Measurements from ENCODE around the gene TAS1R1.

Gene TAS1R1

GRCh38 chr1:6594977-6595740 lies 40.1 kb downstream of the TAS1R1 start:
- Histone ChIP-seq H3K36me3 (ENCODE audit: control insufficient read depth, low read length) (peaks cover 20% of the 10 kb centered on the region), H4K20me1 (ENCODE audit: control insufficient read depth, insufficient read depth, low read depth, low read length) (0 out of 2 replicates have a peak, but pooled peaks cover 5% of the 10 kb centered on the region), H3K27me3 (ENCODE audit: control insufficient read depth, low read length) (peaks cover under 1% of the 10 kb centered on the region), H3K27ac (ENCODE audit: low read depth, low read length) (no peak overlapping the region), H3K4me2 (ENCODE audit: low read length) (no peak overlapping the region), H3K4me3 (ENCODE audit: low read length) (no peak overlapping the region), H3K4me1 (ENCODE audit: control insufficient read depth, low read length) (peaks cover 11% of the 10 kb centered on the region), H3F3A (ENCODE audit: control insufficient read depth, insufficient read depth) (peaks cover 3% of the 10 kb centered on the region; the same call in 1 of the 2 replicates), H3K9me2 (replicated peaks; ENCODE audit: control insufficient read depth, low read length) (no peaks in the 10 kb centered on the region), H3K79me2 (ENCODE audit: control insufficient read depth, low read length) (peaks cover 7% of the 10 kb centered on the region), H3K9me3 (ENCODE audit: control insufficient read depth, insufficient read depth, low read length) (no peaks in the 10 kb centered on the region)
- TF ChIP-seq CTCF (IDR thresholded peaks at IDR 0.05; ENCODE audit: low read depth, low read length, poor library complexity, severe bottlenecking) (no peak), EZH2phosphoT487 (IDR thresholded peaks at IDR 0.05; ENCODE audit: borderline replicate concordance, low read length) (no peak)

- H3K27me3 ChIP-seq (ENCODE audit: control insufficient read depth, low read length) = peaks cover 13% of the 10 kb centered on the region
- H3K9me2 ChIP-seq (replicated peaks; ENCODE audit: control insufficient read depth, low read length) = no peaks in the 10 kb centered on the region
- H3K36me3 ChIP-seq (ENCODE audit: control insufficient read depth, low read length) = peaks cover 13% of the 10 kb centered on the region; the same call in 1 of the 2 replicates
- H3K4me1 ChIP-seq (ENCODE audit: control insufficient read depth, low read length) = peaks cover 23% of the 10 kb centered on the region
- H3F3A ChIP-seq (ENCODE audit: control insufficient read depth, insufficient read depth) = peaks cover 5% of the 10 kb centered on the region; the same call in 1 of the 2 replicates
- TF ChIP-seq EZH2phosphoT487 (IDR thresholded peaks at IDR 0.05; ENCODE audit: borderline replicate concordance, low read length) (no peak), CTCF (IDR thresholded peaks at IDR 0.05; ENCODE audit: low read depth, low read length, poor library complexity, severe bottlenecking) (no peak)
- no peak overlapping the region for H3K27ac ChIP-seq (ENCODE audit: low read depth, low read length)
- H3K9me3 ChIP-seq (ENCODE audit: control insufficient read depth, insufficient read depth, low read length) = no peaks in the 10 kb centered on the region
- peaks cover 10% of the 10 kb centered on the region; the same call in 1 of the 2 replicates for H4K20me1 ChIP-seq (ENCODE audit: control insufficient read depth, insufficient read depth, low read depth, low read length)
- no peak overlapping the region for H3K4me3 ChIP-seq (ENCODE audit: low read length)
- H3K79me2 ChIP-seq (ENCODE audit: control insufficient read depth, low read length) = peaks cover 19% of the 10 kb centered on the region
- no peak overlapping the region for H3K4me2 ChIP-seq (ENCODE audit: low read length)
These were observed 41.2 kb downstream of the TAS1R1 start for GRCh38 chr1:6596351-6596750.

- Histone ChIP-seq H3K9me2 (replicated peaks; ENCODE audit: control insufficient read depth, low read length) (no peaks in the 10 kb centered on the region), H3K27me3 (ENCODE audit: control insufficient read depth, low read length) (peaks cover 21% of the 10 kb centered on the region), H4K20me1 (ENCODE audit: control insufficient read depth, insufficient read depth, low read depth, low read length) (peaks cover 10% of the 10 kb centered on the region; the same call in 1 of the 2 replicates), H3K79me2 (ENCODE audit: control insufficient read depth, low read length) (peaks cover 25% of the 10 kb centered on the region), H3K4me3 (ENCODE audit: low read length) (no peak overlapping the region), H3K4me1 (ENCODE audit: control insufficient read depth, low read length) (peaks cover 31% of the 10 kb centered on the region), H3K9me3 (ENCODE audit: control insufficient read depth, insufficient read depth, low read length) (no peaks in the 10 kb centered on the region), H3K27ac (ENCODE audit: low read depth, low read length) (no peak overlapping the region), H3F3A (ENCODE audit: control insufficient read depth, insufficient read depth) (peaks cover 5% of the 10 kb centered on the region; the same call in 1 of the 2 replicates), H3K36me3 (ENCODE audit: control insufficient read depth, low read length) (peaks cover 13% of the 10 kb centered on the region; the same call in 1 of the 2 replicates), H3K4me2 (ENCODE audit: low read length) (no peak overlapping the region)
- TF ChIP-seq CTCF (IDR thresholded peaks at IDR 0.05; ENCODE audit: low read depth, low read length, poor library complexity, severe bottlenecking) (no peak), EZH2phosphoT487 (IDR thresholded peaks at IDR 0.05; ENCODE audit: borderline replicate concordance, low read length) (no peak)
These were observed 42.0 kb downstream of the TAS1R1 start for GRCh38 chr1:6596886-6597776.
